Ishikawa (cell line): ENCODE data around the gene AP1B1.

Experiments used
- CREB1 ChIP-seq: IDR thresholded peaks from 2 replicates; pipeline ENCODE4 v1.6.1; 2012; ENCODE audit warnings: low read depth
- YY1 ChIP-seq: IDR thresholded peaks from 2 replicates; pipeline ENCODE4 v1.6.1; 2012; ENCODE audit warnings: low read depth
- TF ChIP-seq, protein P1 (sequence below): IDR thresholded peaks from 2 replicates; pipeline ENCODE4 v1.6.1; 2012

DNA sequence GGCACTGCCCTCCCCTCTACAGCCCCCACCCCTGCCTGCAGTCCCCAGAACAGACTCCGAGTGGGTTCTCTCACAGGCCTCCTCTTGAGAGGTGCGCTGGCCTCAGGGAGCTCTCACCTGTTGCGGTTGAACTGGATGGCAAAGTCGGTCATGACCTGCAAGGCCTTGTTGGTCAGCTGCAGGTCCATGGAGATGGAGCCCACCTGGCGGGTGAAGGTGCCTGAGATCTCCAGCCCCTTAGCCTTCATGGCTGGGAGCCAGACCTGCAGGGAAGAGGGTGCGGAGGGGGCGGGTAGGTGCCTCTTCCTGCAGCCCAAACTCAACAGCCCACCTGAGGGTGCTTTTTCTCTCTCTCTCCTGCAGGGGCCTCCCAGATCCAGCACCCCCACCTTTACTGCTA lies 54.2 kb downstream of the AP1B1 start:
- TF ChIP-seq YY1: no peak
- TF ChIP-seq CREB1: no peak
- TF ChIP-seq, protein P1, sequence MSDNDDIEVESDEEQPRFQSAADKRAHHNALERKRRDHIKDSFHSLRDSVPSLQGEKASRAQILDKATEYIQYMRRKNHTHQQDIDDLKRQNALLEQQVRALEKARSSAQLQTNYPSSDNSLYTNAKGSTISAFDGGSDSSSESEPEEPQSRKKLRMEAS: no peak
